ENCODE data around the gene CCDC141.
A peak's percentile ranks its signal among the peaks of the same experiment; 100 is the strongest.

The CCDC141 gene

DNA sequence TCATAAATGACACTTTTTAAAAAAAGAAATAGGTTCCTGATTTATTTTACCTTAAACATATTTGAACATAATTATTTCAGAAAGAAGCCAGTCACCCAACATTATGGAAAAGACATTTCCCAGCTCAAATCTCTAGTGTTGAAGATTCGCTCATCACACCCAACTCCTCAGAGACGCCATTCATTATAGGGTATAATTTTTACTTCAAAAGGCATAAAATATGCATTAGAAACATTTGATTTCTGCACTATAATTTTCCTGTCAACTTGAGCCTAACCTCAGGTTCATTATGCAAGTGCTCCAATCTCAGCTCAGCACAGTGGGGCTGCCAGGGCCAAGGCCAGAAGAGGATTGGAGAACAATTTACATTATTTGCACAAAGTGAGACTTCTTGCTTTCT, 183.9 kb downstream of the CCDC141 start:
- no peak for DNase-seq (ENCODE audit: low read depth in 2 of 2)

DNA sequence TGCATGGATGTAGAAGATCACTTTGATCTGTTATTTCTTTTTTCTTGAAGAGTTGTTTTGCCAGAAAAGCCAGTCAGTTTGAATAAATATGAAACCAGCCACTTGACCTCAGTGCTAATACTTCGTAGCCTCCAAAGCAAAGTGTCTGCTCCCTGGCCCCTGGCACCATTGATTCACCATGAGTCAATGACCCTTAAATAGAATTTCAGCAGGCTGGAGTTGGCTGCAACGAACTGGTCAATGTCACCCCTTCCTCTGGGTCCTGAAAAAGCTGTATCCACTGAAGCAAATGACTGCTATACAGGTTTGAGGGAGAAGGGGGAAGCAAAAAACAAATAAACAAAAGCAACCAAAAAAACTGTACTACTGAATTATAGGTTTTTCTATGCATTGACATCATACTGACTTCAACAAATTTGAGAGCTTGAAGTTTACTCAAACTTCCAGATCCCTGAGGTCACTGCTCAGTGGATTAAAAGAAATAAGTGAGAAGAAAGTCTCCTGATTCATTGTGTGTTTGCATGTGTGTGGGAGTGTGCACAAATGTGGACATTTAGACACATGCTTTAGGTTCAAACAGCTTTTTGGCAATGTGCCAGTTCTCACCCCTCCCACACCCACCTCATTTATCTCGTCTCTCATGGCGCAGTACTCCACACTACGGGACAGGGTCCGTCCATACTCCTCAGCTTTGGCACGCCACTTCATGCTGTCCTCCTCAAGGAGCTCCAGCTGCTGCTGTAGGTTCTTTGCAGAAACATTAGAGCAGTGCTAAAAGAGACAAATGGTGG, 184.6 kb downstream of the CCDC141 start:
- no peak for DNase-seq (ENCODE audit: low read depth in 2 of 2)

DNA sequence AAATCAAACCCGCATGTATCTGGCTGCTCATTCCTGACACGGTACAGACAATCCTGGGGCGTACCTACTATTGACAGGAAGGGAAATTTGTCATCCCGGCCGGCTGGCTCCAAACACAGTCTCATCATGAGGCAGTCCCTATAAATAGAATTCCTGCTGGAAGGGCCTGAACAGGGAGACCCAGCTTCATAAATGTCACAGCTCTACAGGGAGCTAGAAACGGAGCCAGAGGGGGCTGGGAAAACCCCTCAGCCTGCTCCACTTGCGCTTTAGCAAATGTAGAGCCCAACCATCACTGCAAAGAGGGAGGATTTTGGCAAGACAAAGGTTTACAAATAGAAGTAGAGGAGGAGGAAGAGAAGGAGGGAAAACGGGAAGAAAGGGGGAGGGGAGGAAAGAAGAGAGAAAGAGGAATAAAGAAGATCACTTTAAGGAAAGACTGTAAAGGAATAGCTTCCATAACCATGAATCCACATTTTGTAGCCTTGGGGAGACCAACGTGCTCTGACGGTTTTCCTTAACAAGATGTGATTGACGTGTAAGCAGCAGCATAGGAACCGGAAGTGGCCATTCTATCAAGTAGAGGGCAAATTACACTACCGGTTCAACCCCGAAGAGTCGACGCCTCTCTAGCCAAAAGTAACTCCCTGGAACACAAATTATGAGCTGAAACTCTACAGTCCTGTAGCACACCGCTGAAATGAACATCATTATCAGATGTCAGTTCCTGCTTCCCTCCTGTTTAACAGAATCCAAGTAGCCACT, 185.9 kb downstream of the CCDC141 start:
- no peak for DNase-seq (ENCODE audit: low read depth in 2 of 2)

DNA sequence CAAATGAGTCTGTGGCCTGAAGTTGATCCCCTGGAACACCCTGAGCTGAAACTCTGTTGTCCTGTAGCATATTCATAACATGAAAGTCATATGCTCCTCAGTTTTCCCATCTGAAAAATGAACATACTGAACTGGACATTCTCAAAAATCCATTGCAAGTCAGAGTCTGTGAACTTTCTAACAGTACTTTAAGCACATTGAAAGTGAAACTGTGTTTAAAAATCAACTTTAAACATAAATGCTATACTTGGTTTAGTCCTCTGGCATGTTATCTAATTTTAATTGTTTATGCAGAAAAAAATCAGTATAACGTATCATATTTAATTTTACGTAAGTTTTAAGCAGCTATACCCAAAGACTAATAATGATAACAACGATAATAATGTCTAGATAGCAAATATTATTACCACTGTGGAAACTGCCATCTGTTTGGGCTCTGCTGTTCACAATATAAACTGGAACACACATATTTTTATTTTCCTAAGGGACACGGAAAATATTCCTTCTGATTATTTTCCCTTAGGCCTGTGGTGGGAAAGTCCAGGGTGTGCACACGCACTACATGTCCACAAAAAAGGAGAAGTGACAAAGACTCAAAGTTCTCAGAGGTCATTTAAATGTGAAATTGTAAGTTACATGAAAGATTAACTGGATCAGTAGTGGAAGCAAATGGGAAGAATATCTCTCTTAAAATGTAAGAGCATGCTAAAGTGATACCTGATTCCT, 186.6 kb downstream of the CCDC141 start:
- DNase-seq (ENCODE audit: low read depth in 2 of 2) = no peak

DNA sequence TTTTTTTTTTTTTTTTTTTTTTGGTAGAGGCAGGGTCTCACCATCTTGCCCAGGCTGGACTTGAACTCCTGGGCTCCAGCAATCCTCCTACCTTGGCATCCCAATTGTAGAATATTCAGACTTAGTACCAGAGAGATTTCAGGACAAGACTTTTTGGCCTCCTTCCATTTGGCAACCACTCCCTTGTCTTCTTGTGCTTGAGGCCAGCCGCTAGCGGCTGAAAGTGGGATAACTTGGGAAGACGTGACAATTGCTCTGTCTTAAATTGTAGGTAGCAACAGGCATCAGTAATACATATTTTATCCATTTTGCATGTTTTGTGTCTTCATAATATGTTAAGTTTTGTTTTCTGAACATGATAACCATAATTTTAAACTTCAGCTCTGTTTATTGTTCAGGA, 189.4 kb downstream of the CCDC141 start:
- DNase-seq (ENCODE audit: low read depth in 2 of 2) = no peak

DNA sequence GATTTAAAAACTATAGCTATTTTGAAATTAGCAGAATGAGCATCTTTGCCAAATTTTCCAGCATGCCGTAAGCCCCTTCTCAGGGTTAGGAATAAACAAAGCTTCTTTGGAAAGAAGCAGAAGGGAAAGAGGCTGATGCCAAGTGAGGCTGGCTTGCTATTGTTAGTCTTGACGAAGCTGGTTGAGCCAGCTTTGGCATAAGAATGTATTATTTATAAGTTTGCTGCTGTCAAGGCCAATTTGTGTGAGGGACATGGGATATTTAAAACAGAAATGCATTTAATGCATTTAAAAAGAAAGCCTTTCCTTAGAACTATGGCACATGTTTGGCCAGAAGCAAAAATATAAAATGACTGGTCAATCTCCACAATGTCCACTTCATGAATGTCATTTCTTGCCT, 190.2 kb downstream of the CCDC141 start:
- no peak for DNase-seq (ENCODE audit: low read depth in 2 of 2)

DNA sequence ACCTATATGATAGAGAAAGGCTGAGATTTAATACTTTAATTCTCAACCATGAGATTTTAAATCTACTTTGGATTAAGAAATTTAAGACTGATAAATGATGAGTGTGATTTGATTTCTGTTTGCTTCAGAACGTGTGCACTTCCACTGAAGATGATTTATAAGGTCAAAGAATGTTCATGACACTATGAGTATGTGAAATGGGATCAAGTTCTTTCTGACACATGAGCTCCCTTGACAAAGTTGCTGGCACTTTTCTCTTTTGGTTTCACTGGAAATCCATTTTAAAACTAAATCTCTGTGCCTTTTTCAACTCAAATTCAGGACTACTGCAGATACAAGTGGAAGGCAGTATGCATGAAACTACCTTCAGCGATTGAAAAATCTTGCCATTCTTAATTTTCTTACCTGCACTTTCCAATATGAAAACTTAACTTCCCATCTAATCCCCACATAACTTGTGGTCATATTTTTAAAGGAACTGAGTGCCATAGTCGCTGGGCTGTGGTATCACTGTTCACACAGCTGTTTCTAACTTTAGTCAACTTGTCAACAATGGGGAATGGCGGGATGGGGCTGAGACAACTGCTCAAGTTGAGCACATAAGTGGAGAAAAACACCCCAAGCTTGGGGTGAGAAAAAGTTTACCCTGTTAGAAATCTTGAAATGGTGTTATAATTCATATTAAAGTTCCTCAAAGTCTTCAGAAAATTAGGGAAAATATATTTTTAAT, 190.9 kb downstream of the CCDC141 start:
- no peak for DNase-seq (ENCODE audit: low read depth in 2 of 2)

DNA sequence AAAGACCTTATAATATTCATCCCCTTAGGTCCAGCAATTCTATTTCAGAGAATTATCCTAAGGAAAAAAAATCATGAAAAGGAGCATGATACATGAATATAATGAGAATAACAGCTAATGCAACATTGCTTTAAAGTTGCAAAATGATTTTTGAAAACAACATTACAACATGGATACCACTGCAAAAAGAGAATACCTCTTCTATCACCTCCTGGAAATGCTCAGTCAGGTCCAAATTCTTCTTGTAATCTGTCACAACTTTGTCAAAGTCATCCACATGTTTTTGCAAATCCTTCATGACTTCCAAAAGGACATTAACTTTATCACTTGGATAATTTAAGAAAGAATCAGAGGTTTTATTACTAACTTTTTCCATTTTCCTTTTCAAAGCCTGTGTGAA, 194.8 kb downstream of the CCDC141 start:
- no peak for DNase-seq (ENCODE audit: low read depth in 2 of 2)

DNA sequence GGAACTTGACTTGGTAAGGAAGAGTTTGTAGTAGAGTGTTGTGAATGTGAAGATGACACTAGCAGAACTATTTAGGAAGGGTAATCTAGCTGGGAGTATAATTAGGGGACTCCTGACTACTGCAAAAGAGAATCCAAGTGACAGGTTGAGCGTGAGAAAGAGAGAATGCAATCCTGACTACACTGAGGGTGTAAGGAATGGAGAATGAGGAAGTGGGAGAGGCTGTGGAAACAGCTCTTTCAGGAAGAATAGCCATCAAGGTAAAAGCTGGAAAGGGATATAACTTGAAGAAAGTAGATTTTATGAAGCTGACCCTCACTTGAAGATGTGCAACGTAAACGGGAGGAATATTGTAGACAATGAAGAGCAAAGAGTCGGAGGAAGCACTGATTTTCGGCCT, 201.6 kb downstream of the CCDC141 start:
- no peak for DNase-seq (ENCODE audit: low read depth in 2 of 2)

DNA sequence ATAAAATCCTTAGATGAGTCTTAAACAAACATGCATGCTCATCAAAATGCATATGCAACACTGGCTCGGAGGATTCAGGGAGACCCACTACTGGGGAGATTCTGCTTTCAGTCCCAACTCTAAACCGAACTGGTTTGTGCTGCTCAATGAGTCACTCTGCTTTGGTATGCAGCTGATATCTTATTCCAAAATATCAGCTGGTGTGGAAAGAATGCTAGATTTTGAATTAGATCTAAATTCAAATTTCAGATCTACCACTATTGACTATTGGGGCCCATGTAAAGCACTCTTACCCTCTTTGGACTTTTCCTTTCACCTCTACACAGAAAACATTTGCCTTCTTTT, 203.5 kb downstream of the CCDC141 start:
- DNase-seq (ENCODE audit: low read depth in 2 of 2) = no peak

DNA sequence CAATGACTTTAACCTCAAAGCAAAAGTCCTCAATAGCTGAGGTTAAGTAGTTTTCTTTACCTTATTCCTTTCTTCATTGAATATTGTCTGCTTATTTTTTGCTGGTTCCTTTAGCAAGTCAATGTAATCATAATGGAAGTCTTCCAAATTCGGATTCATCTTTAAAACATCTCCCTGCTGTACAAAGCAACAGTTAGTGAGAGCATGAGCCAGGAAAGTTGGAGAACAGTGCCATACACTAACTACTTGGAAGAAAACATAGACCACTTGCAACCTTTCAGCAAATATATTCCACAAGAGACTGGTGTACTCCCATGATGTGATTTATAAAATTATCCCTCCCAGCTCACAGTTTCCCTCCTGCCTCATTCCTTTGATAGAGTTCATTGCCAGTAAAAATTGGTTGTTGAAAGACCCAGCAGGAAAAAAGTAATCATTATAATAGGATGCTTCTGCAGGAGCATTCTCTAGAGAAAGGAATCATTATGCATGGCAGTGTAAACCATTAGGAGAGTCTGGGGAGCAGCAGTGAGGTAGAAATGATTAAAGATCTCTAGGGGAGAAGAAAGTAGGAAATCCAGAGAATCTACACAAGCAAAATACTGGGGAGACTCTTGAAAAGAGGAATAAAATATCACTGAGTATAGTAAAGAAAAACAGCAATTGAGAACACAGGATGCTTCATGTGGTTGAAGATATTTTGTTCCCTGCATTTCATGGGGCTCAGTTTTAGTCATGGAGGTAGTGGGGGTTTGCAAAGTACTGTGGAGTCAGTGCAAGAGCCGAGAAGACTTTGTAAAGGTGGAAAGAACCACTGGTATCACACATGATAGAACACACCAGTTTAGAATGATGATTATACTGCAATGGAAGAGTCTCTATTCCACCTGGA, 204.1 kb downstream of the CCDC141 start:
- peak; percentile 36 to 66 for DNase-seq (ENCODE audit: low read depth in 2 of 2)

DNA sequence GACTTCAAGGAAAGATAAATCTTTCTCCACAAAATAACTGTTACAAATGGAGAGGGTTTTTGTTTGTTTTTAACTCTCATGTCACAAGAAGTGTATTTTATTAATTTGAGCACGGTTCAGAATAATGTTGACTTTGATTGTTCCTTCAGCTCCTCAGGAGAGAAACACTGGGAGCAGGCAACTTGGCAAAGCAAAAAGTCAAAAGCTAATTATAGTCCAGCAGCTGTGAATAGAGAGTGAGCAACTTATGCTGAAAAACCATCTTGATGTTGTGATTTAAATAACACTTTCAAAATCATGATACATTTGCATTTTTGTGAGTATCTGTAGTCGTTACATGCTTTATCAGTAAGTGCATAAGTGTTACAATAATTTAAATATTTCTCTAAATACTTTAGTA, 205.2 kb downstream of the CCDC141 start:
- DNase-seq (ENCODE audit: low read depth in 2 of 2) = no peak

DNA sequence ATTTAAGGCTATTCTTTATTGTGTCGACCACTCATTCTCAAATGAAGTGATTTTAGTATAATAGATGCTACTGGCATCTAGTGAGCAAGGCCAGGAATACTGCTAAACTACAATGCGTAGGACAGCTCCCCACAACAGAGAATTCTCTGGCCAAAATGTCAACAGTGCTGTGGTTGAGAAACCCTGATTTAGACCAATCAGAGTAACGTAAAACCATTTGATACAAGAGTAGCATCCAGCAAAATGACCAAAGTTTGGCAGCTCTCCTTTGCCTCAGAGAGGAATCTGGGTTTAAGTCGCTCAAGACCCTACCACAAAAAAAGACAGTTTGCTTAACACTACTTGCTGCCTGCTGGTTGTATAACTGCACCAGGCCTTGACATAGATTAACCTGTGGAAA, 205.7 kb downstream of the CCDC141 start:
- DNase-seq (ENCODE audit: low read depth in 2 of 2) = no peak

DNA sequence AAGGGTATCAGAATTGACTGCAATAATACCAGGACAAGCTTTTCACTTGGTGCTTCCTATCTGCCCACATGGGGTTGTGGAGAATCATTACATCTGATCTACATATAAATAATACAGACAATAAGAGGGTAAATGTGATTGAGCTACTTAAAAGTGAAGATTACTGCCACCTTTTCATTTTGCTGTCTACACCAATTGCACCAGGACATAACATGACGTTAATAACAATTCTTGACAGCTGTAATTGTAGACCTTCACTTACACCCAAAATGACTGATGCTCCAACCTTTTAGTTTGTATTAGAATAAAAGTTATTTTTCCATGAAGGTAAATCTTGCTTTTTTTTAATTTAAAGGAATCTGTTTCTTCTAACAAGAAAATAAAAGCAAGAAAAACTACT, 206.2 kb downstream of the CCDC141 start:
- DNase-seq (ENCODE audit: low read depth in 2 of 2) = no peak

DNA sequence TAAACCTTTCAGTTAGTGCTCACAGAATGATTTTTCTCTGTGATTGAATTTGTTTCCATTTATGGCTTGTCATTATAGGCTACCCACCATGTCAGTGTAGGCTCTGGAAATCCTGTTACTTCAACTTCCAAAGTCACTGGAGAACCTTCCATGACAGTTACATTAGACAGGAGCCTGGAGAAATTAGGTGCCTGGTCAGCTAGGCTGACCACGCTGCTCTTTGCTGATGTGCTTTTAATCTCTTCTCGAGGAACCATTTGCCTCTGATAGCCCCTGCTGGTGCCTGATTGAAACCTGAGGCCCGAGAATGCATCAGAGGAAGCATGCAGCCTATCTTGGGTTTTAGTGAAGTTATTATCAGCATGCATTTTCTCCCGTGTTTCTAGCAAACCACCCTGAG, 213.1 kb downstream of the CCDC141 start:
- no peak for DNase-seq (ENCODE audit: low read depth in 2 of 2)

DNA sequence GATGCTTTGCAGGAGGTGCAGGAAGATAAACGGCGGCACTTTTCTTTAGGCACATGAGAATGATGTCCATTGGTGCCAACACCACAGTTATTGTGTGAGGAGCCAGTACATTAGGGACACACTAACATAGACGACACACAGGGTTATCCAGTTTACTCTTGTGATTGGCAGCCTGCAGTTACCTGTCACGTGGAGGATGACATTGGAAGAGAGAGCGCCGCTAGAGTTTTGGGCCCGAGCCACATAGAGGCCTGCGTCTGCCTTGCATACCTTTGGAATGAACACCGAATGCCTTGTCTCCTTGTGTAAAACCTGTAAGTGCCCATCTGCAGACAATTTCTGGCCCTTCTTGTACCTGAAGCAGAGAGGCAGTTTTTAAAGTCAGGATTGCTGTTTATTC, 215.9 kb downstream of the CCDC141 start:
- no peak for DNase-seq (ENCODE audit: low read depth in 2 of 2)

DNA sequence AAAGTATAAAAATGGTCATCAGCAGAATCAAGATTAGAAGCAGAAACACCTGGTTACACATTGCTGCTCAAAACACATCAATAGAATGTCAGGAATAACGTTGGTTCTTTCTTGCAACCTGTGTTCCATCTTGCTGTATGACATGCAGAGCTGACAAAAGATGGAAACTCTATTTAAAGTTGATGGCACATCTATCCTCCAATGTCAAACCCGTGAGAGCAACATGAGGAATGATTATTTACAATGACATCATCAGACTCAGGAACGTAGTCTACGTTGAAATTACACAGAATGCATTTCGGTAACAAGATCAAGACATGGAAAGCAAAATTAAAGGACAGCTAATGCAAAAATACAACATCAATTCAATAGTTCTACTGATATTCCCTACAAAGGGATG, 216.6 kb downstream of the CCDC141 start:
- DNase-seq (ENCODE audit: low read depth in 2 of 2) = no peak

DNA sequence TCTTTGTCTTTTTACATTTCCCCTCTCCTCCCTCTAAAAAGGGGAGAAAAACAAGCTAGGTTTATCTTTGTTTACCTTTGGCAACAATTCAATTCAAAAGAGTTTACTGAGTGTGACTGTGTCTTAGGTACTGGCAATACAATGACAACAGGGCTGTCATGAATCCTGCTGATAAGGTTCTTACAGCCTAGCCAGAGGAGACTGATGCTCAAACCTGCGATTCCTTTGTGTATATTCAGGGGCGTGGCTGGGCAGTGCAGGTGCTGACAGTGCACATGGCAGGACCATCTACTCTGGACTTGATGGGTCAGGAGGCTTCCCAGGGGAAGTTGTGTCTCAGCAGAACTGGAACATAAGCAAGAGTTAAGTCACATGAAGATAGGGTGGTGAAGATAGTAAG, 219.5 kb downstream of the CCDC141 start:
- DNase-seq (ENCODE audit: low read depth in 2 of 2) = no peak

DNA sequence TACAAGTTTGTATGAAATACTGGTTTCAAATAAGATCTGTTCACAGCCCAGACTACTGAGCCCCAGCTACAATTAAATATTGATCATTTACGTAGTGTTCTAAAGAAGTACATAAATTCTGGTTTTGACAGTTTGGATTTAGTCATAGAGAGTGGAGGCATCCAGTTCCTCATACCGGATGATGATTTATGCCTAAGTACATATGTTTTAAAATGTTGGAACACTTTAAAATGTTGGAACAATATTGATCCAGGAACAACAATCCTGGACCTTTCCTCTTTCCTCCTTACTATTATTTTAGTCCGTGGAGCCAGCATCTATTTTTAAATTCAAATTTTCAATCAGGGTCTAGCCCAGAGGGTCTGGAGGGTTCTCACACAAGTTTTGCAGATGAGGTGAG, 220.0 kb downstream of the CCDC141 start:
- no peak for DNase-seq (ENCODE audit: low read depth in 2 of 2)

DNA sequence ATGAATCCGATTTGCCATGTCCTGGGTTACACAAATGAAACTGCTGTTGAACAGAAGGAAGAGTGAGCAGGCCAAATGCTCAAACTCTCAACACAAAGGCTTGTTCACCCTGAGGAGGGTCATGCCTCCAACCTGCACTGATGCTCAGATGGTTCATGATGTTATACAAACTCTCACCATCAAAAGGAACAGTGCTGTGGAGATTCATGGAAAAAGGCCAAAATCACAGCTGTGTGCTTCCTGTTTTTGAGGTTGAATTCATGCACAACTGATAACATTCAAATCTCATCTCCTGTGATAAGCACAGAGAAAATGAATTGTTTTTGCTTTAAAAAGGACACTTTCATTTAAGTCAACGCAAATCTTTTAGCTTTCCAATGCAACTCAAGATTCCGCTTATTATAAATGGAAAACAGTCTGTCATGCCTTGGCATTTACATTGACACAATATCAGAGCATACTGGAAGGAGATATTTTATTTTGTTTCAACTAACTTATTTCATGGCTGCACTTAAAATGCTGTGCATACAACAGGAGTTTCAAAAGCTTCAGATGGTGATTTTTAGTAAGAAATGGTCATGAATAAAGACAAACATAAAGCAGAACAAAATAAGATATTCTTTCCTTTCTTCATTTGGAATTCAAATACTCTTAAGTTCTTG, 220.5 kb downstream of the CCDC141 start:
- DNase-seq (ENCODE audit: low read depth in 2 of 2) = no peak

DNA sequence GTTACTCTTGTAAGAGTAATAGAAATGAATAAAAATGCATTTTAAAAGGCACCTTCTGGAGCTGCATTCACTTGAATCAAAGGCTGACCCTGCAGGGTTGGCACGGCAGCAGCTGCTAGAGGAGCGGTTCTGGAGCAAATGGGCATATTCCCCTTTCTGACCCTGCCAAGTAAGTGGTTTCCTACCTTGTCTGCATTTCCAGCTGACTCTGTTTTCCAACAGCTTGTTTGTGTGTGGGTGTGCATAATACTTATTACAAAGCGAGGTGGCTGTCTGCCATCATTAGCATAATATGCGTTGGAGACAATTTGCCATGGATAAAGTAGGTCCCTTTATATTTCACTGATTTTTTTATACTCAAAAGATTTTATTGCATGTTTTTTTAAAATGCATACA, 221.5 kb downstream of the CCDC141 start:
- DNase-seq (ENCODE audit: low read depth in 2 of 2) = no peak

All from fibroblast of skin of left biceps (primary cell).